ENCODE data around the gene SLC6A5. TPM values are rescaled to one million over a fixed set of nuclear protein-coding genes. Genes with fewer than 3 reads are reported as not detected.

The SLC6A5 gene
- total RNA-seq, 6 experiments from 2014 or later: not detected

- no peak for TF ChIP-seq POLR2A (IDR thresholded peaks at IDR 0.05)
- no peak for TF ChIP-seq CTCF (IDR thresholded peaks at IDR 0.05)
- ATAC-seq (peak in 1 of 4 donors; percentile 48), DNase-seq (no peak)
- H3K27me3 ChIP-seq: no peaks in the 10 kb centered on the region
- no peak overlapping the region for H3K4me3 ChIP-seq
- H3K36me3 ChIP-seq: no peaks in the 10 kb centered on the region
- H3K27ac ChIP-seq: no peak overlapping the region
- H3K4me1 ChIP-seq: peaks cover 0 to 14% (median 0%) of the 10 kb centered on the region in 4 donors
- WGBS (ENCODE audit: insufficient coverage, low coverage, low lambda C conversion rate, missing lambda C conversion rate): 70% methylated on average over 3 of the region's 5 CpGs
- intact Hi-C loops (cut with DNase I): no loop called here
- H3K9me3 ChIP-seq: no peaks in the 10 kb centered on the region
These were observed 32.2 kb downstream of the SLC6A5 start for GRCh38 chr11:20631519-20632168.

GRCh38 chr11:20632169-20632532 lies 32.7 kb downstream of the SLC6A5 start:
- H3K9me3 ChIP-seq: no peaks in the 10 kb centered on the region
- no peak for DNase-seq
- H3K27me3 ChIP-seq: no peaks in the 10 kb centered on the region
- intact Hi-C loops (cut with DNase I): no loop called here
- no peaks in the 10 kb centered on the region for H3K36me3 ChIP-seq
- WGBS (ENCODE audit: insufficient coverage, low coverage, low lambda C conversion rate, missing lambda C conversion rate): 8% methylated on average over 1 of the region's 1 CpG
- TF ChIP-seq POLR2A (IDR thresholded peaks at IDR 0.05): no peak
- no peak for TF ChIP-seq CTCF (IDR thresholded peaks at IDR 0.05)
- peaks cover 0 to 14% (median 0%) of the 10 kb centered on the region in 4 donors for H3K4me1 ChIP-seq
- ATAC-seq: peak in 2 of 4 donors; percentile 28 to 76
- no peak overlapping the region for H3K27ac ChIP-seq
- no peak overlapping the region for H3K4me3 ChIP-seq

GRCh38 chr11:20634044-20634443 lies 34.6 kb downstream of the SLC6A5 start:
- Histone ChIP-seq H3K27ac (no peak overlapping the region), H3K36me3 (no peaks in the 10 kb centered on the region), H3K27me3 (no peaks in the 10 kb centered on the region), H3K4me1 (peaks cover 0 to 14% (median 0%) of the 10 kb centered on the region in 4 donors), H3K9me3 (no peaks in the 10 kb centered on the region), H3K4me3 (no peak overlapping the region)
- DNase-seq (no peak), ATAC-seq (peak in 1 of 4 donors; percentile 38)
- 89% methylated on average over 1 of the region's 5 CpGs for WGBS (ENCODE audit: insufficient coverage, low coverage, low lambda C conversion rate, missing lambda C conversion rate)
- TF ChIP-seq POLR2A (IDR thresholded peaks at IDR 0.05): no peak
- peak in 1 of 4 donors; percentile 35 for TF ChIP-seq CTCF (IDR thresholded peaks at IDR 0.05)
- intact Hi-C loops (cut with DNase I): no loop called here

- ATAC-seq: no peak
- Histone ChIP-seq H3K9me3 (no peaks in the 10 kb centered on the region), H3K4me3 (no peak overlapping the region), H3K27ac (no peak overlapping the region), H3K4me1 (peaks cover 0 to 14% (median 0%) of the 10 kb centered on the region in 4 donors), H3K36me3 (no peaks in the 10 kb centered on the region), H3K27me3 (no peaks in the 10 kb centered on the region)
- no peak for DNase-seq
- intact Hi-C loops (cut with DNase I): no loop called here
- WGBS (ENCODE audit: insufficient coverage, low coverage, low lambda C conversion rate, missing lambda C conversion rate): 68% methylated on average over 7 of the region's 7 CpGs
- no peak for TF ChIP-seq CTCF (IDR thresholded peaks at IDR 0.05)
- no peak for TF ChIP-seq POLR2A (IDR thresholded peaks at IDR 0.05)
These were observed 35.4 kb downstream of the SLC6A5 start for GRCh38 chr11:20634781-20635180.
